GM21515 (cell line): ENCODE measurements around the gene RNU1-3.
"Not testable (repeated sequence)": the region's sequence is repeated elsewhere in the genome, so short reads cannot be mapped to it uniquely, and the experiment has no call there.

Experiments
- ATAC-seq: cut with Tn5 transposase; IDR thresholded peaks from one replicate; pipeline ENCODE4 v1.9.1; 2021; ENCODE audit not compliant: unreplicated experiment

RNU1-3 gene

DNA sequence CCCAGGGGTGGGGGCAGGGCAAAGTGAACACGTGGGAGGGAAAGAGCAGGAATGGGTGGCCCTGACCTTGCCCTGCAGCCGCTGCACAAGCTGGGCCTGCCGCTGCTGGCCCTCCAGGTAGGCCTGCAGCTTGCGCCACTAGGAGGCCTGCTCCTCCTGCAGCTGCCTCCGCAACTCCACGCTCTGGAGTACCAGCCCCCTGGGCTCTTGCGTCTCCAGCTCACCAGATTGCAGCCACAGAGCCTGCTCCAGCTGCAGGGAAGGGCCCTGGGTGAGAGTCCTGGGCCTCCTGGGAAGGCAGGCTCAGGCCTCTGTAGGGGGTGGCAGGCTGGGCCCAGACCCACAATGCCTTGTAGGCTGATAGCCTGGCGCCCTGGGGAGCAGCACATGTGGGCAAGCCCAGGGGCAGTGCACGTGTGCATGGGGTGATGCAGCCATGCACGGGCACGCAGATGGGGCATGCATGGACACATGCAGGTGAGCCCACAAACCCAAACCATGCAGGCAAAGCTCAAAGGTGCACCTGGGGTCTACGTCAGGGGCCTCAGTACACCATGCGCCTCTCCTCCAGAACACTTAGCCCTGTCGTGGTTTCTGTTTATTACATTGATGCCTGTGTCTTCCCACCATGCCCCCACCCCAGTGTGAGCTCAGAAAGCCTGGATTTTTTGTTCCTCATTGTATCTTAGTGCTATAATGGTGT is 9.6 kb downstream of the RNU1-3 start:
- ATAC-seq, result not testable (repeated sequence)

DNA sequence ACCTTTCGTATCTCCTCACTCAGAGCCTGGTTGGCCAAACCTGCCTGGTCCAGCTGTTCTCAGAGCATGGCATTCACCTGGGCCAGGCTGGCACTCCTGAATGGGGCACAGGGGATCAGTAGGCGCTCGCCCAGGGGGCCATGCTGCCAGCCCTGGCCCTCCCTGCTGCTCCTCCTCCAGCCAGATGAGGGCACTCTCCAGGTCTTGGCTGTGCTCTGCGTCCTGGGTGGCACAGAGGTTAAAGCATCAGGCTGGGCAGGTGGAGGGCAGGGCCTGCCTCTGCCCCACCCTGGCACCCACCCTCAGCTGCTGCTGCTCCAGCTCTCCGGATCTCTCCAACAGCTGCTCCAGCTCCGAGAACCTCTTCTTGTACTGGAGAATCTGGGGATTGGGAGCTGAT is 10.2 kb downstream of the RNU1-3 start:
- ATAC-seq, result not testable (repeated sequence)

DNA sequence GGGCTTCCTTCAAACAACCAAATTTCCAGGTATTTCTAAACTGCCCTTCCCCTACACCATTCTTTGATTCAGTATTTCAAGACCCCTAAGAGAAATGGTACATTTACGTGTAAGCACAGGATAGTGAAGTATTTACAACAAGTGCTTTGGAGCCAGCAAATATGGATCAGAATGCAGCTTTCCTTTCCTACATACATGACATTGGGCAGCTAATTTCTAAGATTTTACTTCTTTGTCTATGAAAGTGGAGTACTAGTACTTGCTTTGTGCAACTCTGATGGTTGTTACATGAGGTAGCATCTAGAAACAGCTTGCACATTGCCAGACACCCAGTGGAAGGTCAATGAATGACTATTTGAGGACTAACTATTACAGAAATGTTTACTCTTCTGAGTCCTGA is 15.2 kb downstream of the RNU1-3 start:
- ATAC-seq, result not testable (repeated sequence)

DNA sequence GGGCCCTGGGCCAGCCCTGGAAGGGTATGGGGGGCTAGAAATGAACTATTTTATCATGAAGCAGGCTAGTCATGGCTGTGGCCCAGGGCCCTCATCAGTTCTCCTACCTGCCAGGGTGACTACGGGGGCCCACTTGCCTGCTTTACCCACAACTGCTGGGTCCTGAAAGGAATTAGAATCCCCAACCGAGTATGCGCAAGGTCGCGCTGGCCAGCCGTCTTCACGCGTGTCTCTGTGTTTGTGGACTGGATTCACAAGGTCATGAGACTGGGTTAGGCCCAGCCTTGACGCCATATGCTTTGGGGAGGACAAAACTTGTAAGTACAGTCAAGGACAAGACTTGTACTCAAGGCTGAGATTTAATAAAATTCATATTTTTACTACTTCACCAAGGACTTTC is 16.8 kb downstream of the RNU1-3 start:
- ATAC-seq, result not testable (repeated sequence)

DNA sequence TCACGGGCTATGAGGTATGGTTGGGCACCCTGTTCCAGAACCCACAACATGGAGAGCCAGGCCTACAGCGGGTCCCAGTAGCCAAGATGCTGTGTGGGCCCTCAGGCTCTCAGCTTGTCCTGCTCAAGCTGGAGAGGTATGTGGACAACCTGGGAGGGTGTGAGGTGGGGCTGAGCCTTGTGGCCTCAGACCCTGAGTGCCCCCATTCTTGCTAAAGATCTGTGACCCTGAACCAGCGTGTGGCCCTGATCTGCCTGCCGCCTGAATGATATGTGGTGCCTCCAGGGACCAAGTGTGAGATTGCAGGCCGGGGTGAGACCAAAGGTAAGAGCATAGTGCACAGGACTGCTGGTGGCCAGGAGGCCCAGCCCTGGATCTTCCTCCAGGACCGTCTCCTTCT is 17.4 kb downstream of the RNU1-3 start:
- not testable (repeated sequence) for ATAC-seq

DNA sequence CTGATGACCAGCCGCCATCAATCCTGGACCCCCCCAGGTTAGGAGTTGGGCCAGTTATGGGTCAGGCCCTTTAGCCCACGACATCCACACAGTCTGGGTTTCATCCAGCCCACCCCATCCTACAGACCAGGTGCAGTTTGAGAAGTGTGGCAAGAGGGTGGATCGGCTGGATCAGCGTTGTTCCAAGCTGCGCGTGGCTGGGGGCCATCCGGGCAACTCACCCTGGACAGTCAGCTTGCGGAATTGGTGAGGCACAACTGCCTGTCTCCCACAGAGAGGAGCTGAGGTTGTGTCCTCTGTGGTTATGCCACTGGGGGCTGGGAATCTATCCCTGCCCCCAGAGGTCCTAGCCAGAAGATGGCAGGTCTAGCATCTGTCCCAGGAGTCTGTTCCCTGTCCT is 18.0 kb downstream of the RNU1-3 start:
- not testable (repeated sequence) for ATAC-seq

DNA sequence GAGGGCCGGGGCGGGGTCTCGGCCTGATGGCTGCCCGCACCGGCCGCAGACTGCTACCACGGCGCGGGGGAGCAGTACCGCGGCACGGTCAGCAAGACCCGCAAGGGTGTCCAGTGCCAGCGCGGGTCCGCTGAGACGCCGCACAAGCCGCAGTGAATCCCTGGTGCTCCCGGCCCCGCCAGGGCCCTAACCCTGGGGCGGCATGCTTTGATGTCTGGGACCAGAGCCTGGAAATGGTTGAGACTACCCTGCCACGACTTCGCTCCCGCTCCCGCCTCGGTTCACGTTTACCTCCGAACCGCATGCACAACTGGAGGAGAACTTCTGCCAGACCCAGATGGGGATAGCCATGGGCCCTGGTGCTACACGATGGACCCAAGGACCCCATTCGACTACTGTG is 18.5 kb downstream of the RNU1-3 start:
- ATAC-seq, result not testable (repeated sequence)

DNA sequence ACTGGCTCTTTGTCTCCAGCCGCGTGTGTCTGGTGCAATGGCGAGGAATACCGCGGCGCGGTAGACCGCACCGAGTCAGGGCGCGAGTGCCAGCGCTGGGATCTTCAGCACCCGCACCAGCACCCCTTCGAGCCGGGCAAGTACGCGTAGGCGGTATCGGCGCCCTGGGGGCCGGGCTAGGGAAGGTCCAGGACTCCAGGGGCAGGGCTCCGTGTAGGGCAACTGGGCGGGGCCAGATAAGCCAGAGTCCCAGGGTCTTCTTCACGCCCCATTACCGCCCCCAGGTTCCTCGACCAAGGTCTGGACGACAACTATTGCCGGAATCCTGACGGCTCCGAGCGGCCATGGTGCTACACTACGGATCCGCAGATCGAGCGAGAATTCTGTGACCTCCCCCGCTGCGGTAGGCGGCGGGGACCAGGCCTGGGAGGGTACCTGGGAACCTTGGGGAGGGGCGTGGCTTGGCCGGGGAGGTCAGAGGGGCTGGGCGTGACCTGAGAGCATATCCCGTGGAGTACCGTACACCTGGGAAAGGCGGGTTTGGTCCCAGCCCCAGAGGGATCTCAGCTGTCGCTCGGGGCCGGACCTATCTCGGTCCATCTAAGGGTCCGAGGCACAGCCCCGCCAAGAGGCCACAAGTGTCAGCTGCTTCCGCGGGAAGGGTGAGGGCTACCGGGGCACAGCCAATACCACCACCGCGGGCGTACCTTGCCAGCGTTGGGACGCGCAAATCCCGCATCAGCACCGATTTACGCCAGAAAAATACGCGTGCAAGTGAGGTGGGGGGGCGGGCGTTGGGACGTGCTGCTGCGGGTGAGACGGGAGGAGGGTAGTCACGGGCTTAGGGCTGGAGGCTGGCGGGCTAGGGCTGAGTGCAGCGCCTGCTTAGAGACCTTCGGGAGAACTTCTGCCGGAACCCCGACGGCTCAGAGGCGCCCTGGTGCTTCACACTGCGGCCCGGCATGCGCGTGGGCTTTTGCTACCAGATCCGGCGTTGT is 19.3 kb downstream of the RNU1-3 start:
- ATAC-seq, result not testable (repeated sequence)

DNA sequence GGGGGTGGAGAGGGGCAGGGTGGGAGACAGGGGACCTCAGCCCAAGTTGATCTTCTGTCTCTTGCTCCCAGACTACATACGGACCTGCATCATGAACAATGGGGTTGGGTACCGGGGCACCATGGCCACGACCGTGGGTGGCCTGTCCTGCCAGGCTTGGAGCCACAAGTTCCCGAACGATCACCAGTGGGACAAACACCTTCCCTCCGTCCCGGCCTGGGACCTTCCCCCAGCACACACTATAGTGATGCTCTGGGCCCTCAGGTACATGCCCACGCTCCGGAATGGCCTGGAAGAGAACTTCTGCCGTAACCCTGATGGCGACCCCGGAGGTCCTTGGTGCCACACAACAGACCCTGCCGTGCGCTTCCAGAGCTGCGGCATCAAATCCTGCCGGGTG is 20.0 kb downstream of the RNU1-3 start:
- ATAC-seq, result not testable (repeated sequence)

DNA sequence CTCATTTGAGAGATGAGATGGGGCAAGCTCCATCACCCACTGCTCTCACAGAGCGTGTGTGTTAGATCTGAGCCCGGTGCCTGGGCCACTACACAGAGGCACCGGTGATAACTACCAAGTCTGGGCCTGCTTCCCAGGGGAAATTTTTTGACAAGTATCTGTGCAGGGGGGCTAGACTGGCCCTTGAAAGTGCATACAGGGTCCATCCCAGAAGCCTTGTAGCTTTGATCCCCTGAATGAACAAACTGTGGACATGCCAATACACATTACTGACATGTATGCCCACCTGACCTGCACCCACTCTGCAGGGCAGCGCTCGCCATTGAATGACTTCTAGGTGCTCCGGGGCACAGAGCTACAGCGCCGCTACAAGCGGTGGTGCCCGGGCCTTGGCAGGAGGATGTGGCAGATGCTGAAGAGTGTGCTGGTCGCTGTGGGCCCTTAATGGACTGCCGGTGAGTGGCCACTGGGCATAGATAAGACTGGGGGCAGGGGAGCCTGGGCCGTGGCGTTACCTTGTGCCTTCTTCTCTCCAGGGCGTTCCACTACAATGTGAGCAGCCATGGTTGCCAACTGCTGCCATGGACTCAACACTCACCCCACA is 20.6 kb downstream of the RNU1-3 start:
- ATAC-seq, result not testable (repeated sequence)

DNA sequence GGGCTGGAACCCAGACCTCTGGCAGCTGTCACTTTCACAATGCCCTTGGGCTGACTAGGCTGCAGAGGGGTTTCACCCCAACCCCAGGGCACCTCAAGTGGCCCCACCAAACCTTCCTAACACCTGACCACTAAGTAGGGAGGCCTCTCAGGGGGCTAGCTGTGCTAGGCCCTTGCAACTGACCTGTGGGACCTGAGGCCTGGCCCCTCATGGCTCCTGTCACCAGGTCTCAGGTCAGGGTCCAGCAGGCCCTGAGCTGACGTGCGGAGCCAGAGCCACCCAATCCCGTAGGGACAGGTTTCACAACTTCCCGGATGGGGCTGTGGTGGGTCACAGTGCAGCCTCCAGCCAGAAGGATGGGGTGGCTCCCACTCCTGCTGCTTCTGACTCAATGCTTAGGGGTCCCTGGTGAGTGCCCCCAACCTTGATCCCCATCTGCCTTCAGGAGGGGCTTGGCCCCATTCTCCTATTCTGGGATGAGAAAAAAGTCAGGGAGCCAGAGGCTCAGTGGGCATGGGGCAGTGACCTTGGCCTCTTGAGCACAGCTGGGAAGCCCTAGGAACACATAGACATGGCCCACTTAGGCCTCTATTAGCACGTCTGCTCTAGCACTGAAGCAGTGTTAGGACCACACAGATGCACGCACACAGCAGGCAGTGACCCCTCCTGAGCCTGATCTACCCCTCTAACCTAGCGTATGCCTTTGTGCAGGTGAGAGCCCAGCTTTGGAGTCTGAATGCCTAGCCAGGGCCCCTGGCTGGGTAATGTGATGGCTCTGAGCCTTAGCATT is 21.3 kb downstream of the RNU1-3 start:
- ATAC-seq, result not testable (repeated sequence)

DNA sequence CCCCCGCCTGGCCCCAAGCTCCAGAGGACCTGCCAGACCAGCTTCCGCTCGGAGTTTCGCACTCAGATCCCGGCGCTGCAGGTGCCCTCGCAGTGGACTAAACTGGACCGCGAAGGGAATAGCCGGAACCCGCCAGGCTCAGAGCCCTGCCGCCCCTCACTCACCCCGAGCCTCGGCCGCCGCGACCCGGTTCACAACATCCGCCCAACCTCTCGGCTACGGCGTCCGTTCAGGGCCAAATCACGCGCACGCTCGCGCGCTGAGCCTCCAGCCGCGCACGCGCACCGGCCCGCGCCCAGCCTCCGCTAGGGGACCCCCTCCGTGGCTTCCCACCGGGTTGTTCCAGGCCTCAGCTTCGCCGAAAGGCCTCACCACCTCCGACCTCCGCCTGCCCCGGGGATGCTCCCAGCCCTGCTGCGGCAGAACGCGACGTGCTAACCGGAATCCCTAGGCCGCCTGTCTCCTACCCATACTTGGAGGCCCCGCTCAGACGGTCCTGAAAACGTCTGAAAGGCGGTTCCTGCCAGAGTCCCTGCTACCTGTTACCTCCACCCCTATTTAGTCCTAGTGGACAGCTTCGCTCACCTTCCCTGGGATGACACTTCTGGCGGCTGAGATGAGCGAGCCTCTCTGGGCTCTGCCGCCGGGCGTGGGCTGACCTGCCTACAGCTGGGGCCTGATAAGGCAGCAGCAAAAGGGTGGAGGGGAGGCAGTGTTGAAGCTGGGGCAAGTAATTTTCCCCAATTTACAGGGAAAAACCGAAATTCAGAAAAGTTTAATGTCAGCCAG is 22.1 kb downstream of the RNU1-3 start:
- peak; percentile 64 for ATAC-seq

DNA sequence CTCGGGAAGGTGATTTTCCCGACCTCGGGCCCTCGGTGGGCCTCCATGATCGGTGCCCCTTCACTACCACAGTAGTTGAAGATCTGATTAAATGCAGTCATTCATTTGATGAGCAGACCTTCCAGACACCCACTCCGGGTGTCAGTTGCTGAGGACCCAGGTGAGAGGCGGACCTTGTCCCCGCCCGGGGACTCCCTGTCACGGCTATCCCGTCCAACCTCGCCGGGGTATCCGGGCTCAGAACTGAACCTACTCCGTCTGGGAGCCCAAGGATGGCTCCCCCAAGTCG is 22.6 kb downstream of the RNU1-3 start:
- peak; percentile 23 for ATAC-seq

DNA sequence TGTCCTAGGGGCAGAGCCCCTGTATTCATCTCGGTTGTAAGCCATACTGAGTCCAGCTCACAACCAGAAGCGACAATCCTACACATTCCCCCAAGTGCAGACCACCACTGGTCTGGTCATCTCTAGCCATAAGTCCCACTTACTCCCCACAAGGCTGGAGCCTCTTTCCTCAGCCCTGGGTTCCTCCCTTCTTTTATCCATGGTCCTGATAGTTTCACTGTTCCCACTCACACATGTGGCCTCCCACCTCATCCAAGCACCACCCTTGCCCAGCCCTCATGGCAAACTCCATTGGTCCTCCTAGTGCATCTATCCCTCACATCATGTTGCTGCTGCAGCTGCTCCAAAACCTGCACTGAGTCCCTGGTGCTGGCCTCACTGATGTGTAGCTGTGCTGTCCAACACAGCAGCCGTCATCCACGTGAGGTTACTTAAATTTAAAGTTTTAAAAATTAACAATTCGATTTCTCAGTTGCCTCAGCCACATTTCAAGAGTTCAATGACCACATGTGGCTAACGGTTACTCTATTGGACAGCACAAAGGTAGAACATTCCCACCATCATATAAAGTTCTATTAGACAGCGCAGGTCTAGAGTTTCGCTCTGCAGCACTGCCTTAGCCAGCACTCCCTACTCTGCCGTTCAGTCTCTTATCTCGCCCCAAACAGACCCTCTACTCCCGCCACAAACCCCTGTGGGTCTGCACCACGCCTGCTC is 23.1 kb downstream of the RNU1-3 start:
- ATAC-seq, result peak; percentile 6

DNA sequence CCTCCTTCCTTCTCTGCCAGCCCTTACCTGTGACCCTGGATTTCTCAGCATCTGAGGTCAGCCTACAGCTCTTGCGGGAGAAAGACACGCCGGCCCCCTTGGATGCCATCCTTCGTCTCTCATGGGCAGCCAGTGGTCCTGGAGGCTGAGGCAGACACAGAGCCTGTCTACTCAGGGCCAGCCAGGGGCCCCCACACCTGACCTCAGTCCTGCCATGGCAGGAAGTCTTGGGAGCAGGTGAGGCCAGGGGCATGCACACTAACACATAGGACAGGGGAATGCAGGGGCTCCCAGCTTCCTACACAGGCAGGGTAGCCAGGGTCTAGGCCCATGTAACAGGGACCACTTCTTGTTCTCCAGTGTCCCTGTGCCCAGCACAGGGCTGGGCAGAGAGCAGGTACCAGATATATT is 23.7 kb downstream of the RNU1-3 start:
- not testable (repeated sequence) for ATAC-seq

DNA sequence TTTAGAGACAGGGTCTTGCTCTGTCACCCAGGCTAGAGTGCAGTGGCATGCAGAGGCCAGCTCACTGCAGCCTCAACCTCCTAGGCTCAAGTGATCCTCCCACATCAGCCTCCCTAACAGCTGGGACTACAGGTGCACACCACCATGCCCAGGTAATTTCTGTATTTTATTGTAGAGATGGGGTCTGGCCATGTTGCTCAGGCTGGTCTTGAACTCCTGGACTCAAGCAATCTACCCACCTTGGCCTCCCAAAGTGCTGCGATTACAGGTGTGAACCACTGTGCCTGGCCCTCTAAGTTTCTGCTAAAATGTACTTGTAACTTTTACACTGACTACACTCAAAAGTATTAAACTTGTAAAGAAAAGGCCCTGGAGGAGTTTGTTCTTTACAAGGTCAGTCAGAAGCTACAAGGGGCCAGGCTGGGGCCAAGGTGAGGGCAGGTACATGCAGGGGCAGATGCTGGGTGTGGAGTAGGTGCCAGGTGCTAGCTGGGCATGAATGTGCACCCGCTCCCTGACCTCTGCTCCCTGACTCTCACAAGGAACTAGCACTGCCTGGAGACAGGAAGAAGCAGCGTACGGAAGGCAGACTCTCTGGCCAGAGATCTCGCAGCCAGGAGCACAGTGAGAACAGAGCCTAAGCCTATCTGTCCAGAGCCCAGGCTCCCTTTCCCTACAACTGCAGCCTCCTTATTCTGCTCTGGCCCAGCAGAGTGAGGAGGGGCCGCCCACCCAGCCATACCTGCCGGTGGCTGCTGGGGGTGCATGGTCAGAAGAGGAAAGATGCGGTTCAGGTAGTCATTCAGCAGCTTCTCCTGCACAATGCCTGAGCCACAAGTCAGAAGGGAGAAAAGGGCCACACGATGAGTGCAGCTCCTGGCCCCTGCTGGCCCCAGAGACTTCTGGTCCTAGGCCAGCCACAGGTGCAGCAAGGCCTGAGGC is 24.5 kb downstream of the RNU1-3 start:
- ATAC-seq, result not testable (repeated sequence)

DNA sequence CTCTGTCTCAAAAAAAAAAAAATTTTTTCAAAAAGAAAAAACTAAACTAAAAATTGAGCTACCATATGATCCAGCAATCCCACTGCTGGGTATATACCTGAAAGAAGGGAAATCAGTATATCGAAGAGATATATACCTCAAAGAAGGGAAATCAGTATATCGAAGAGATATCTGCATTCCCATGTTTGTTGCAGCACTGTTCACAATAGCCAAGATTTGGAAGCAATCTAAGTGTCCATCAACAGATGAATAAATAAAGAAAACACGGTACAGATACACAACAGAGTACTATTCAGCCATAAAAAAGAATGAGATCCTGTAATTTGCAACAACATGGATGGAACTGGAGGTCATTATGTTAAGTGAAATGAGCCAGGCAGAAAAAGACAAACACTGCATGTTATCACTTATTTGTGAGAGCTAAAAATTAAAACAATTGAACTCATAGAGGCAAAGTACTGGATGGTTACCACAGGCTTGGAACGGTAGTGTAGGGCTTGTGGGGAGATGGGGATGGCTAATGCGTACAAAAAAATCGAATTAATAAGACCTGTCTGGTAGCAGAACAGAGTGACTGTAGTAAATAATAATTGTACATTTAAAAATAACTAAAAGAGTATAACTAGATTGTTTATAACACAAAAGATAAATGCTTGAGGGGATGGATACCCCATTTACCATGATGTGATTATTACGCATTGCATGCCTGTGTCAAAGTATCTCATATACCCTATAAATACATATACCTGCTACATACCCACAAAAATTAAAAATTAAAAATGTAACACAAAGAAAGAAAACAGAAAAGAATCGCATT is 25.4 kb downstream of the RNU1-3 start:
- not testable (repeated sequence) for ATAC-seq
